HG03108 (cell line): ENCODE data around the gene MEIS2.

Experiments used
- ATAC-seq: cut with Tn5 transposase; IDR thresholded peaks from one replicate; pipeline ENCODE4 v1.9.1; 2021; ENCODE audit warnings: moderate library complexity; ENCODE audit not compliant: unreplicated experiment

MEIS2 gene

DNA sequence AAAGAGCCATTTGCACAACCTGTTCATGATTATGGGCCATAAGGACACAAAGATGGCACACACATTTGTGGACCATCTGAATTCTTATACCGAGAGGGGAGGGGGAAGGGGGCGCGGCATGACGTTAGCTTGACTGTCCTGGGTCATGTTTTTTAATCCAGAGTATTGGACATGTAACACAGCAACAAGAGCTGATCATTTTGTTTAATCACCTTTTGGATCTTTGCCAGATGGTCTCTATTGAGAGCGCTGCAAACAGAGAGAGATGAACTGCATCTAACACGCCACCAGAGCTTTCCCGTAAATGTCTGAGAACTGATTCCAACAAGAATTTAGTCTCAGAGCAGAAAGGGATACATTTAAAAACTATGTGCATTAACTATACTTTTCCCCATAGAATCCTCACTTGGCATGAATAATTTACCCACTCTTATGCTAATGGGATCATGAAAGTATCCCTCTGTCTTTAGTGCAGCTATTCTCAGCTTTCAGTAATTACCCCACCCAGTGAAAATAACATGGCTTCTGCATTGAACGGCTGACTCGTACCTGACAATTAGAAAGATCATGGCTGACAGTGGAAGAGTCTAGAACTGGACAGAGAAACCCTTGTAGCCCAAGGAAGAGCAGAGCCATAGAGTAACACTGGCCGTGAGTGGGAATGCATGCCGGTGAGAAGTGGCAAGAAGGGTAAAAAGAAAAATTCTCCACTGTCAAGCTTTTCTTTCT is 22.6 kb downstream of the MEIS2 start:
- no peak for ATAC-seq

DNA sequence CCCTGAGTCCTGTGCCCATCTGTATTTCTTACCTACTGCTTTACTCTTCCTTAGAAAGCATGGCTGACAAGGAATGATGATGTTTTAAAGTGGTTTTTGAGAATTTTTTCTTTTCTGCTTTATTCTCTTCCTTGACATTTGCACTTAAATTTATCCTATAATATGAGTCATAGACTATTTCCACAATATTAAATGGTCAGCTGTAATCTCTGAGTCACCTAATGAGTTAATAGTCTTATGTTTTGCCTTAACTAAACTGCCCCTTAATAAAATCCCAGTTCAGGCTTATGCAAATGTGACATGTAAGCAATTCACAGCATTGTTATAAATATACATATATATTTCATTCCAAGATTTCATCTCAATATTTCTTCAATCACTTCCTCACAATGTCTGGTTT is 23.8 kb downstream of the MEIS2 start:
- ATAC-seq: no peak

DNA sequence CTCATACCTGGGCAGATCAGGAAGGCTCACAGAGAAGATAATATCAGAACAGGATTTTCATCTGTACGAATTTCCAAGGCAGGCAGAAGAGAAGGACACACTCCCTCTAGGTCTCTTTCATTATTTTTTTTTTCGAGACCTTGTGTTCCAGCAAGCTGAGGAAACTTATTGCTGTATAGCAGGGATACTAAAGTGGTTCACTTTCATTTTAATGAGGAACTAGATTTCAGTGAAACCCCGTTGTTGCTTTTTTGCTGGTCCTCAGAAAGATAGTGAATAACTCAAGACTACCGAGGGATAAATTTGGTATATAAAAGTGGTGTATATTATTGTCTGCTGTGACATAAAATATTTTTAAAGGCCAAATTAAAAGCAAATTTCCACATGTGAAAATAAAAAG is 24.6 kb downstream of the MEIS2 start:
- no peak for ATAC-seq

DNA sequence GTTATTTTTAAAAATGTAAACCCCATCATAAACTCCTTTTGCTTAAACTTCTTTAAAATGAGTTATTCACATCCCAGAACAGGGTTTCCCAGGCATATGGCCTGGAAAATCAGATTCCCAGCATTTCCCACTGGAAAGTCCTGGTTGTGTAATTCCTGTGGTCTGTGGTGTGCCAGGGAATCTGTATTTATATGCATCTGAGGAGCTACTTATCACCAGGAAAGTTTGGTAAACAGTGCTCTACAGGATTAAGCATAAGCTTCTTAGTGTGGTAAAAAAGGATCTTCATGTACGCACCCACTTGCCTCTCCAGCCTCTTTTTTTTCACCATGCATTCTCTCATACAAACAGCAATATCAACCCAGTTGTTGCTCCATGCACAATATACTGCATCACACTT is 28.2 kb downstream of the MEIS2 start:
- no peak for ATAC-seq

DNA sequence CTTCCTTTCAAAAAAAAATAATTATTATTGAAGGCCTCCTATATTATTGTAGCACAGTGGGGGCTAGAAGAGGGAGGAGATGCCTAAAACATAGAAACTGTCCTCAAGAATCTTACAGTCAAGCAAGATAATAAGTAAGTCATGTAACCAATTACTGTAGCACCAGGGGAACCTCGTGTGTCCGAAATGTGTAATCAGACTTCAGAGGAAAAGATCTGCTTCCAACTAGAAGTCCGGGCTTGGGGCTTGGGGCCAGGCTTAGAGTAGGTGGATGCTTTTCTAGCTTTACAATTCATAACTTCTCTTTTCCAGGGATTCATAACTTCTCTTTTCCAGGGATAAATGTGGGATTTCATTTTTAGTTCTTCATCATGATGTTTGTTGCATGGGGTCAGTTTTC is 29.2 kb downstream of the MEIS2 start:
- no peak for ATAC-seq

DNA sequence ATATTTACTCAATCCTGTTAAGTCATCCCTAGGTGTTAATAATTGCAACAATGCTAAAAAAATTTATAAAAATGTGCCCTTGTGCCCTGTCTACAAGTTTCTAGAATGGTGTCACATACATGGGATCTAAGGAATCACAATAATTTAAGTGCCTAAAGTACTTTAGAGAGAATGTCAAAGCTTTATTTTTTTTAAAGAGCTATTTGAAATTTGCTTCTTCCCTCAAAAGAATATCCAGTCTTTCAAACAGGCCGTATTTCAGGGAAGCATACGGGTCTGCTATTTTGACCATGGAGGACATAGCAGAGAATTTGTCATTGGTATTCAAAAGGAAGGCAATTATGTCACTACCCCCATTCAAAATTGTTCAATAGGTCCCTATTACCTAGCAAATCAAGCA is 29.7 kb downstream of the MEIS2 start:
- ATAC-seq: no peak

DNA sequence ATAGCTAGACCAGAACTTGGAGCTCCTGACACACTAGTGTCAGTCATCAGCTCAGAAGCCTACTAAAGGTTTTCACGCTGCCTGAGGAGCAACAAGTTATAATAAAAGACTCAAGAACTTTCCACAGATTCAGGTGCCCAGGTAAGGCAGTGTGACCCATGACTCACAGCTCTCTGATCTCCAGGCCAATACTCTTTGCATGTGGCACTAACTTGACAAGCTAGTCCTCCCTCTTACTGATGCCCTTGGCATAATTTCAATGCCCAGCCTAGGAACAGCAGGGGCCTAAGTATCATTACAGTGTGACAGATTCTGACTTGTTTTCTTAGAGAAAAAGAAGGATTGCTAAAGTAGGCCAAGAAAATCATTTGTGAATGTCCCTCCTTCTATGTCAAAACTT is 38.4 kb downstream of the MEIS2 start:
- ATAC-seq: no peak

DNA sequence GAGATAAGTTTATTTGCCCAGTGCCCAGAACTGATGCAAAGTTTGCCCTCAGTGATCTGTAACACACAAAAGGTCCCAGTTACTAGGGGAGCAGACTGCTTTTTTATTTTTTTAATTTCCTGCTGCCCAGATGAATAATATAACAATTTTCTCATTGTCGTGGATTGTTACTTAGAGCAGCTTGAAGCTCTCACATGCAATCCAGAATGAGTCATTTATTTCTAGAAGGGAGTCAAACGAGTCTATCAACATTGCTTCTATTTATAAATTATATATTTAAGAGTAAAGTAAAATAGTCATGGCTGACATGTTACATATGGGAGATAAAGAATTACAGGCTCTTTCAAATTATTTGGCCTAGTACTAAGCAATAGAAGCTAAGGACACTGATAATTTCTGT is 41.3 kb downstream of the MEIS2 start:
- no peak for ATAC-seq

DNA sequence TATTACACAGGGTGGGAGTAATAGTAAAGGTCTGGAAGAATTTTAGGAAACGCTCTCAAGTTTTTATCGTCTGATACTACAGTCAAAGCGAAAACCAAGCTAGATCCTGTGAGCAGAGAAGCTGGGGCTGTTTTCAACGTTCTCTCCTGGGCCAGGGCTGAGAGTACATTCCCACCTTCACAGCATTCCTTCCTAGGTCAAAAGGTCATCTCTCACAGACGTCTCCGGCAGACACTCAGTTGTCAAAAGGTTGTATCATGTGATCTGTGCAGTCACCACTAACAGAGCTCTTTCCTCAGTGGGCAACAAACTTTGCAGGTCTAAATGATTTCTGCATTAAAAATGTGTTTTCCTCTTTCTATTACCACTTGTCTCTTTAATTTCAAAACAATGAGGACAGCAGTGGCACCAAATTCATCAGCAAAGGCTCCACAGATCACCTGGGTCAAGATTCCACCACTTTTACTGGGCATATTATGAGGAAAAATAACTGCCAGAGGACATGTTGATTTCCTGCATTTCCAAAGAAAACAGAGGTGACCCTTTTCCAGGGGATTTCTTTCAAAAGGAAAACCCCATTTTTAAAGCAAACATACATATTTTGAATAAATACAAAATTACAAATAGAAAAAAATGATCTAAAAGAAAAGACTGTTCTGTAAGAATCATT is 41.9 kb downstream of the MEIS2 start:
- ATAC-seq: no peak

DNA sequence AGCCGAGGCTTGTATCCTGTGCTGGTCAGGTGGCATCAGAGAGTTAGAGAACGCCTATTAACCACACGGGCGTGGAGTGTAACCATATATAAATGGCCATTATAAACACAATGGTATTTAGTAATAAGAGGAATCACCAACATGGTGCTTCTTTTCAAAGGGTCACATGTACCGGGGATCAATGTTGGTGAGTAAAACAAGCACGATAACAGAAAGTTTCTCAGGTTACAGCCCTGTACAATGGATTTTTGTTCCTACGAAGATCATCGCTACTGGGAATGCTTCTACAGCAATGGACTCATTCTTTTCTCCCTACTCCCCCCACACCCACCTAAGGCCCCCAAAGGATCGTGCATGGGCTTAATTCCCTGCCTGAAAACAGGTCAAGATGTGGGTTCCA is 42.5 kb downstream of the MEIS2 start:
- no peak for ATAC-seq

DNA sequence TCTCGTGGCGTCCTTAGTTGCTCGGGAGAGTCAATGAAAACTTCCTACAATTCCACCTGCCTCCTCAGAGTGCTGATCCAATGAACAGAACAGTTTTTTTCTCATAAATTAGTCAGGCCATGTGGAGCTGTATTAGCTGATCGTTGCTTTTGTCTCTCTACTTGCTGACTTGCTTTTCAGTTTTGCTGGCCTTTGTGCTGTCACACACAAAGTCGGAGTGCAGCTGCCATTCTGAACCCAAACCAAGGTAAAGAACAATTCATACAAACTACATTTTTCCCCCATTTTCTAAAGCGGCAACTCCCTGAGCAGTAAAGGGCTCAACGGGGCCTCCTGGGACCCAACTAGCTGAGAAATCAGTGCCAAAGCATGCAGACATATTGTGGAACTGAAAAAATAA is 43.1 kb downstream of the MEIS2 start:
- ATAC-seq: no peak

DNA sequence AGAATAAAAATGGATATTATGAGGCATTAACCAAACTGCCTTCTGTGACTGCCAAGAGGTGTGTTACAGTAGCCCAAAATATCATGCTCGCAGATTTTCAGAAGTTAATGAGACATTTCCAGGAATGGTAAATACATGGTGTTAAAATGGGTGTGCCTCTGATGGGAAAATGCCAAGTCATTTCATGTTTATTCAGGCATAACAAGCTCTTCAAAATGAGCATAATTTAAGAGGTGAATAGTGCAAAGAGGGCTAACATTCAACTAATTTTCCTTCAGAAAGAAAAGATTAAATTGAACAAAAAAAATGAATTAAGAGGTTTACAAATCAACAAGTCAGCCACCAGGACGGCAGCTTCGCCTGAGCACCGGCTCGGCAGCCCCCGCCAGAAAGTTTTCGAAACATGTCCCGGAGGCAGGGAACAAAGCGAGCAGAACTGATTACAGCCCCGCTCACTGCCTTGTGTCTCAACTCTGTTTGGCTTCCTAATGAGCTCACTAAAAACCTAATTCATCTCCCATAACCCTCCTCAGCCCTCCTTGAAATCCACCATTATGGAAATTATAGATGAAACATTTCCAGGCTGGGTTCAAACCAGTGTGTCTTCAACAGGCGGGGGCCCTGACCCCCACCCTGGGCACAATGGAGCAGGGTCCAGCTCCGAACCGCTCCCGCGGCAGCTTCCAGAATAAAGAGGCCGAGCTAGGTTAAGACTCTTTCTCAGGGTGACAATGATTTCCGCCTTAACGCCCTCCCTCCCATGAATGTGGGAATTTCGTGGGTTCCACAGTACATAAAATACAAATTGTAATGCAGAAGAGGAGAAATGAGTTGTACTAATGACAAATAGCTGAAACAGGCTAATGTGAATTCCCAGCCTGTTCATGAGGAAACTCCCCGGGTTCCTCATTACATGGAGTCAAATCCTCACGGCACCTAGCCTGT is 43.9 kb downstream of the MEIS2 start:
- no peak for ATAC-seq

DNA sequence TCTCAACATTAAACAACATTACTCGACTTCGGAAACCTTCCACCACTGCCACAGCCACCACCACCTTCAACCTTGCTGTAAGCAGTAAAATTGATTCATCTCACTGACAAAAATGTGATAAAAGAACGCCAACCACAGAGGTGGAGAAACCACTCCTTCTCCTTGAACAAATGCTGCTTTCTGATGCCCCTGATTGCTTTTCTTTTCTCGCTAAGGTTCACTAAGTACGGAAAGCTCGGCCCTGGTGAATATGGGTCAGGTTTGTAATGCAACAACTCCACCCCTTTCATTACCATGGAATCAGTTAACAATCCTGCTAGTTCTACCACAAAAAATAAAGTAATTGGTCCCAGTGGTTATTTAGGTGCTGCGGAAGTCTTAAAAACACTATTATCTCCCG is 44.9 kb downstream of the MEIS2 start:
- ATAC-seq: no peak

DNA sequence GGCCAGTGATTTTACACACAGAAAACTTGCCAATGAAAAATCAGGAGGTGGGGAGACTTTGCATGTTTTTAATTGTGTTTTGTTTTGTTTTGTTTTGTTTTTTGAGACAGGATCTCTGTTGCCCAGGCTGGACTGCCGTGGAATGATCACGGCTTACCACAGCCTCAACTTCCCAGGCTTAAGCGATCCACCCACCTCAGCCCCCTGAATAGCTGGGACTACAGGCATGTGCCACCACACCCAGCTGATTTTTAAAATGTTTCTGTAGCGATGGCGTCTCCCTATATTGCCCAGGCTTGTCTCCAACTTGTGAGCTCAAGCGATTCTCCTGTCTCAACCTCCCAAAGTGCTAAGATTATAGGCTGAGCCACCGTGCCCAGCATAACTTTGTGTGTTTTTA is 46.0 kb downstream of the MEIS2 start:
- ATAC-seq: no peak

DNA sequence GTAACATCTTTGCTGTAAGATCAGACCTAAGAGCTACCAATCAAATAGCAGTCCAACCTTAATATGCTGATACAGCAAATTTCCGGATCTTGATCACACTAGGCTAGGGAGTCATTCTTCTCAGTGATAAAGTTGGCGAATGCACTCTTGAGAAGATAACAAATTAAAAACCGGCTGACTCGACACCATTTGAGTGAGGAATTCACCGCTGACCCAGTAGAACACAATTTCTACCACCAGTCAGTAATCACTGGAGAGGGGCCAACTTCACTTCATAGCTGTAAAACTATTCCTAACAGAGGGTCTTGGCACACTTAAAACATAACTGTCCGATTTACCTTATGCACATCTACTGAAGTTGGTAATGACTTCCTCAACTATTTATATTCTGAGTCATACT is 47.2 kb downstream of the MEIS2 start:
- ATAC-seq: no peak

DNA sequence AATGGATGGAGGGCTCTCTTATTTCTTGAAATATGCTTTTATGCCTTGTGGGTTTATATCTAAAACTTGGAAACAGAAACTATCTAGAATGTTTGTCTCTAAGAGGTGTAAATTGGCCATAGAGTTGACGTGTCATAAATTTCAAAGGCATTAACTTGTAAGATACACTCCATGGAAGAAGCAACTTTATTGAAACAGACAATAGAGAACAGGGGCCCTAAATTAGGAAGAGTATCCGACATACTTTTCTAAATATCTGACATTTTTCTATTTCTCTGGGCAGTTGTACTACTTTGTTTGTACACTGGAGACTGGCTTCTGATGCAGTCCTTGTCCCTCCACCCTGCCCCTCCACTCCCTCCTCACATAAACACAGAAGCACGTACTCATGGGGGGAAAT is 50.0 kb downstream of the MEIS2 start:
- ATAC-seq: no peak

DNA sequence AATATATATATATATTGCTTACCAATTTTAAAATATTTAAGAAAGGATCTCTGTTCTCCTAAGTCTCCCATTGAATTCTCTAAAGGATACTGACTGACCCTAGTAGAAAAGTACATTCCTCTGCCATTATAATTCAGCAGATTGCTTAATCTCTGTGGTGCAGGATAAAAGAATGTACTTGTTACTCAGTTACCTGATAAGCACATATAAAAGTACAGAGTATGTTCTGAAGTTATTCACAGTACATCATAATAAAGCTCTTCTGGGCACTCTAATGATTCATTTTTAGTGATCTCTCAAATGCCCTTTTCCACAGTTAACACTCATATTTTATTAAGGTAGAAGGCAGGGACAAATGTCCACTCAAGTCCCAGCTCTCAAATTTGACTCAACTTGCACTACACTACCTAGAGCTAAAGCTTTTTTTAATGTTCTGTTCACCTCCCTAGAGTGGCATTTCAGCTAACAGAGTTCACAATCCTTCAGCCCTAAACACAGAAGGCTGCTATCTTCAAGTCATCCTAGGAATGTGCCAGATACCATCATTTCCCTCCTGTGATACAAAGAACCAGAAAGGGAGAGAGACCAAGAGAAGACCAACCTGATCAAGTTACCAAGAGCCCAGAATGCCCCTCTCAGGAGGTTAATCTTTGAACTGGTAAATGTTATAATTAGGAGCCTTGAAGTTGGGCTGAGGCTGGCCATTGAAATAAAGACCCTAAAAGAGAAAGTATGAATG is 53.3 kb downstream of the MEIS2 start:
- ATAC-seq: no peak

DNA sequence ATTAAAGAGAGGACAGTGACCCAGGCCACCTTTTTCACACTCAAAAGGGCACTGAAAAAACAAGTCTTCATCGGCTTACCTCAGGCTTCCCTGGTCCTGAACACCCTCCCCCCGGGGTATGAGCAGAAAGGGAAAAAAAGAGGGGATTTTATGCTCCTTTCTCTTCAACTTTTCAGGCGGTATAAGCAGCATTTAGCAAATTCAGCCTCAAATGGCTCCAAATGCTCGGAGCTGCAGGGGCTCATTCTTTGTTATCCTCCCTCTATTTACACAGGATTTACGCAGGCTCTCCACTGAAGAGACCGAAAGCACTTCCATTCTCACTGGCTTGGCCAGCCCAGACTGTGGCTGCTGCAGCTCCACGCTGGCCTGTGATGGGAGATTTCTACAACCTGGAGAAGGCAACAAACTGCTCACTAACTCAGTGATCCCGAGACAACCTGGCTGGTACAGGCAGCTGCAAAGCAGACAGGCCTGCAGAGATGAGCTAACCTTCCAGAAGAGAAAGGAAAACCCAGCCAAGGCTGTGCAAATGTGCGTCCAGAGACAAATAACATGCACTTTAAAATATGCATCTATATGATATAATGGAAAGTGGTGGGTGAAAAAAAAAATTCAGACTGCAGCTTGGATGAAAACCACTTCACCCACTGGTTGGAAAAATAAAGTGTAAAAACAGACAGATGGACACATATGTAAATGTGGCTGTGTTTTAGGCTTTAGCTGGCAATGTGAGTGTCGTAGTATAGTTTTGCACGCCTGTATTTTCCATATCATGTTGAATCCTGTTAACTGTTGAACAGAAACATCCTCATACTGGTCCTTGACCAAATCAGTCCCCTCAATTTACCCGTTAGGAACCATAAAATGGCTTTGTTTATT is 54.2 kb downstream of the MEIS2 start:
- no peak for ATAC-seq

DNA sequence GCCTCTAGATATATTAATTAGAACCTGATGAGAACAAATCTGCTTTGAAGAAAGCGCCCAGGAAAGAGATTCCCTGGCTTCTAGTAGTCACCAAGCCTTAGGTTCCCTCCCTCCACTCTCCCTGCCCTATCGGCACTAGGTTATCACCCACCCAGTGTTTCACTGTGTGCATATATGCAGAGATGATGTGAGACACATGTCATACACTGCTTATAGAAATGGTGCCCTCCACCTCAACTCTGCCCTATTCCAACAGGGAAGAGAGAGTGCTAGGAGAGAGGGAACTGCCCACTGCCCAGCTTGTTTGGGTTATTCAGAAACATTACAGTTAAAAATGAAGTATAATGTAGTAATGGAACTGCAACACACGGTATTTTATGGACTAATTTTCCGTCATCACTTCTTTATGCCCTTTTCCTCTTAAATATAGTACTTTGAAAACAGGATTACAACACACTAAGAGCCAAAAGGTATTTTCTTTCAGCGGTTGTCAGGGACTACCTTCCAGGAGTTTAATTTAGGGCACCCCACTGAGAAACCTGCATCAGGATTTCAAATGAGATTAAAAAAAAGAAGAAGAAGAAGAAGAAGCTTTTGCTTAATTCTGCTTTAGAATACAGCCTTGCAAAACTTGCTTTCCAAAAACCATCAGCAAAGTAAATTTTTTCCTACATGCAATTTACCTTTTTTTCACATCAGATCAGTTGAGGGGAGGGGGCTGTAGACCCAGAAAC is 55.3 kb downstream of the MEIS2 start:
- no peak for ATAC-seq
